NCI-H1417 (cell line): ENCODE data around the gene STK11.

Experiments
- DNase-seq, 3 experiments: peaks; one replicate each; lab custom pipeline; 2025; lab: John Stamatoyannopoulos, UW

Gene STK11

DNA sequence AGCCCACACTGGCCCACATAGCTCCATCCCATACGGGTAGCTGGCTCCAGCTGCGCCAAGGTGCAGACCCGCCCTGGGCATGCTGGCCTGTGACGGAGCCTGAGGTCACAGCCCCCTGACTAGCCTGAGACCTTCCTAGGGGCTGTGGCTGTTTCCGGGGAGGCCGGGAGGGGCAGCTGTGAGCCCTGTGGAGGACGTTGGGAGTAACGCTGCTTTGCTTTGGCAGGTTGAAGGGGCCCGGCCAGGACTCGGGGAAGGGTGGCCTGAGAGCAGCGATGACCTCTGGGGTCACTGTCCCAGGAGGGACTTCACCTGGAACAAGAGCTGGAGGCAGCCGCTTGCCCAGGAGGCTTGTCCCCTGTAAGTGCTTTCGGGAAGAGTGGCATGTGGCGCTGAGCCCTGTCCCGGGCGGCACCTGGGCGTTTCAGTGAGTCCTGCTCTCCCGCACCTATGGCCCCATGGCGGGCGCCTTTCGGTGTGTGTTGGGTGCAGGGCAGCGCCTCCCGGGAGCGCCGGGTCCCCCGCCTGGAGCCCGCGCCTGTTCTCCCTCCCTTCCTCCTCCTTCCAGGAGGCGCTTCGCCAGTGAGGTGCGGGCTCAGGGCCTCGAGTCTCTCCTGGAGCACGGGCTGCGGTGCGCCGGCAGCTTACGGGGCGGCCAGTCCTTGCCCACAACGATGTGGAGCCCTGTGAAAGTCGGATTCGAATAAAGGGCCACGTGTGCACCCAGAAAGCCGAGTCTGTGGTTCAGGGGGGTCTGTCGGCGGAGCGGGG is 68.7 kb downstream of the STK11 start:
- no peak for DNase-seq

DNA sequence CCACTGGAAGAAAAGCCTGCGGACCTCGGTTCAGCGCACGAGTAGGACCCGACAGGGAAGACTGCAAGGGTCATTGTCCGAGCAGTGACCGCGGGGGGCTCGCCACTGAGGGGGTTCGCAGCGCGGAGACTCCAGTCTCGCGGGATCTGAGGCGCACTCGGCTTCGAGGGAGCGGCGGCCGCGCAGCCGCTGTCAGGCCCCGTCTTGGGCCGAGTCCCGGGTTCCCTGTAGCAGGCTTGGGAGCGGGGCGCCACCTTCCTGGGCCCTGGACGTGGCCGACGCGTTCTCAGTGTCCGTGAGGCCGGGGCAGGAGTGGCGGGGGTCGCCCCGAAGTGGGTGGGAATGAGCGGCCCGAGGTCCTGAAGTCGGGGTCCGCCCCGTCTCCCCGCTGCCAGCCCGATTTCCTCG is 69.3 kb downstream of the STK11 start:
- DNase-seq: no peak

DNA sequence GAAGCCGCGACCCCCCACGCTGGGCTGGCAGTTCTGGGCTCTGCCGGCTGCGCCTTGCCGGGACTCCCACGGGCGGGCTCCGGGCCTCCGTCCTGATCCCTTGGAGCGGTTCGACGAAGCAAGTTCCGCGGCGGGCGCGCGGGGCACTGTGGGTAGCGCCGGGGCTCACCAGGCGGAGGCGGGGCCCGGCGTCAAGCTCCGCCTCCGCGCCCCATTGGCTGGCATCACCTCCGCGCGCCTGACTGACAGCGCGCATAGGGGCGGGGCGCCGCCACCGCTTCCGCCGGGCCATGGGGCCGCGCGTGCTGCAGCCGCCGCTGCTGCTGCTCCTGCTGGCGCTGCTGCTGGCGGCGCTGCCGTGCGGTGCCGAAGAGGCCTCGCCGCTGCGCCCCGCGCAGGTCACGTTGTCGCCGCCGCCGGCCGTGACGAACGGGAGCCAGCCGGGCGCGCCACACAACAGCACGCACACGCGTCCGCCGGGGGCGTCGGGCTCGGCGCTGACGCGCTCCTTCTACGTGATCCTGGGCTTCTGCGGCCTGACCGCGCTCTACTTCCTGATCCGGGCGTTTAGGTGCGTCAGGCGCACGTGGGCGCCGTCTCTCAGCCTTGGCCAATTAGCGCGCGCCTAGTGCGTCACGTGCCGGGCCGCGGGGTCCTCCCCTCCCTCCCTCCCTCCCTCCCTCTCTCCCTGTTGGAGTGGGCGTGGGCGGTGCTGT is 69.8 kb downstream of the STK11 start, which contains the start of gene FAM174C:
Gene FAM174C, plus strand, starts transcription at position 271 of the 716 bp plus-strand sequence. Its CDS starts 20 bp downstream, at position 291.
- peak; percentile 97 to 98 (median 98) for DNase-seq

DNA sequence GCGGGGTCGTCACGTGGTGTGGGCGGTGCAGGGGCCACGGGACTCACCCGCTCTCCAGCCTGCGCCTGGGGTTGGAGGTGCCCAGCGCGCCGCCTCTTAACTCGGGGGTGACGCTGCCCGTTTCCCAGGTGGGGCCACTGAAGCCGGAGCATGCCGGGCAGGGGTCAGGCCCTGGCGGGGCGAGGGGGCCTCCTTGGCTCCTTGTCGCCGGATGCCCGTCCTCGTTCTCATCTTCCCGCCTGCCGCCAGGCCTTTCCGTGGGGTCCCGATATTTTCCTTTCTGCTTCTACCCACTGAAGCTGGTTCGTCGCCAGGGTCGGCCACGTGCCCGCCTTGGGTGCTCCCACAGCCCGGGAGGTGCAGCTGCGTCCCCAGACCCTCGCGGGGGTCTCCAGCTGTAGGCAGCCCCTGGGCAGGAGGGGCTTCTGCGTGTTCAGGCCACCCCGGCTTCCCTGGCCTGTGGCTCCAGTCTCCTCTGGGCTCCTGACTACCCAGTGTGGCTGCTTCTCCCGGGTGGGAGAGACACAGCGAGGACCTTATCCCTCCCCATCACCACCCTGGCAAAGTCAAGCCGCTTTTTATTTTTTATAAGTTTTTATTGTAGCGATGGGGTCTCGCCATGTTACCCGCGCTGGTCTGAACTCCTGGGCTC is 70.5 kb downstream of the STK11 start:
- DNase-seq: no peak

DNA sequence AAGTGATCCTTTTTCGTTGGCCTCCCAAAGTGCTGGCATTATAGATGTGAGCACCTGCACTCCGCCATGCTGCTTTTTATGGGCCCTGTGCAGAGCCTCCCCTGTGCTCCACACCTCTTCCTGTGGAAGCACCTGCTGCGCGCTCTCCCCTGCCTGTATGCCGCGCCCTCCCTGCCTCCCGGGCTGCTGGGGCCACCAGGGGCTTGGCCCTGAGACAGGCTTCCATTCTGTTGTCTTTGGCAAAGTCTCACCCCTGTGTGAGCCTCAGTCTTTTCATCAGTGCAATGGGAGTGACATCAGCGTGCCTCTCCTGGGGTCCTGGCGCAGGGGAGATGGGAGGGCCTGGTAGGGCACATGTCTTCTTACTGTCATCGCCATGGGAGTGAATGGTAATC is 71.0 kb downstream of the STK11 start:
- peak; percentile 25 to 67 (median 55) for DNase-seq

DNA sequence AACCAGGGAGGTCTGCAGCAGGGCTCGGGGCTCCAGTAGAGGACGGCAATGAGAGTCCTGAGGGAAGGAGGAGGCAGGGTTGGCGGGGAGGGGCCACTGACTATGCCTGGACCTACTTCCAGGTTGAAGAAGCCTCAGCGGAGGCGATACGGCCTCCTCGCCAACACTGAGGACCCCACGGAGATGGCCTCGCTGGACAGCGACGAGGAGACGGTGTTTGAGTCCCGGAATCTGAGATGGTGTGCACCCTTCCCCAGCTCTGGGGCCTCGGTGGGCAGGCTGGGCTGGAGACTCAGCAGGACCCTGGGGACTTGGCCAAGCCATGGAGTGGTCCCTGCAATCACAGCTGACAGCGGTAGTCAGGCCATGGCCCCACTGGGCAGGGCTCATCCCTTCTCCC is 71.5 kb downstream of the STK11 start:
- no peak for DNase-seq
